ENCODE results near the gene SKOR1.

SKOR1 gene

DNA sequence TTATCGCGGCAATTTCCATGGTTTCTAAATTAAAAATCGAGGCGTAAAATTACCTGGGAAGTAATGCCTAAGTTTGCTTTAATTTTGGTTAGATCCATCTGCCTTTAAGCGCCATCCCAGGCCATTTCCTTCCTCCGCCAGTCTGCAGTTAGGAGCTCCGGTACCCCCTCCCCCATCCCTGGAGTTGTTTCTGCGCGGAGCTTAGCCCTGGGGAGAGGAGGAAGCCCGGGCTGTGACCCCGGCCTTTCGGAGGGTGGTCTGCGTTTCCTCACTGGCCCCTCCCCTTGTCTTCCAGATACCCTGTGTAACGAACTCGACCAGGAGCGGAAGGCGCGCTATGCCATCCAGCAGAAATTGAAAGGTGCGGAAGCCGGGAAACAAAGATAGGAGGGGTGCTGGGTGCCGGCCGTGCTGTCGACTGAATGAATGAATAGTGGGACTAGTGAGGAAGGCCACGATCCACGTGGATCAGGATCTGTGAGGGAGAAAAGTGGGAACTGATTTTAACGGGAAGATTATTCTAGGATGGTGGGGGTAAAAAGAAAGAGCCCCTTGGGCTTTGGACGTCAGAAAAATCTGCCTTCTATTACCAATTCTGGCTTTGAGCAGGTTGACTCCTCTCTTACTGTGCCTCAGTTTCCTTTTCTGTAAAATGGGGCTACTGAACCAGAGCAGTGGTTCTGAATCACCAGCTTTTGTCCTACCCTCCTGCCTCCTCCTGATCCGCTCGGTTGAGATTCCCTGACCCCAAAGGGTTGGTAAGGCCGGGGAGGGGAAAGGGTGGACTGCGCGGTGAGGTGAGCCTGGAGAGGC is 7.8 kb downstream of the SKOR1 start:
- DNase-seq: no peak

DNA sequence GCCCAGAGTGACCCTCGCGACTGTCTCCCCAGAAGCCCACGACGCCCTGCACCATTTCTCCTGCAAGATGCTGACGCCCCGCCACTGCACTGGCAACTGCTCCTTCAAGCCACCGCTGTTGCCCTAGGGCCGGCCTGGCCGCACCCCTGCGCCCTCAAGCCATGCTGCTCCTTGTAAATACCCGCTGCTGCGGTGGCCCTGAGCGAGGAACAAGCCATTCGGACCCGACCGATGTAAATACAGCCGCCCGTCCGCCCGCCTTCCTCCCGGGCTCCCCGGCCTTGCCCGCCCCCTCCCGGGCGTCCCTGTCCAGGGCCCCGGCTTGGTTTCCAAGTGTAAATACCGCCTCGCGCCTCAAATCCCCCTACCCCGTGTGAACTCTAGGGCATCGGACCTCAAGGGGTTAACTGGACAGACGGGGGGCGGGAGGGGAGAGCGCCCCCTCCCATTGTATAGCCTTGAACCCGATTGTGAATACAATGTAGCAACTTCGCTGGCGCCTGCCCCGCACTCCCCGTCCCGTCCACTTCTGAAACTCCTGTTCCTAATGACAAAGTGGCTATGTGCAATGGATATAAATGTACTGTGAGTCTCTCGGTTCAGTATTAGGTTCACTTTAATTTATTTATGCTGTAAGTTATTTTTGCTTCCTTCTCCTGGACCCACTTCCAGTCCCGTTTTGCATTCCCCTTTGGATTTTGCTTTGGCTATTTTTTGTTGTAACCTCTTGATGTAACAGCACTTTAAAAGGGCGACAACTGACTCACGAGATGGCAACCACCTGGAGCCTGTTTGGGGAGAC is 8.6 kb downstream of the SKOR1 start:
- no peak for DNase-seq

DNA sequence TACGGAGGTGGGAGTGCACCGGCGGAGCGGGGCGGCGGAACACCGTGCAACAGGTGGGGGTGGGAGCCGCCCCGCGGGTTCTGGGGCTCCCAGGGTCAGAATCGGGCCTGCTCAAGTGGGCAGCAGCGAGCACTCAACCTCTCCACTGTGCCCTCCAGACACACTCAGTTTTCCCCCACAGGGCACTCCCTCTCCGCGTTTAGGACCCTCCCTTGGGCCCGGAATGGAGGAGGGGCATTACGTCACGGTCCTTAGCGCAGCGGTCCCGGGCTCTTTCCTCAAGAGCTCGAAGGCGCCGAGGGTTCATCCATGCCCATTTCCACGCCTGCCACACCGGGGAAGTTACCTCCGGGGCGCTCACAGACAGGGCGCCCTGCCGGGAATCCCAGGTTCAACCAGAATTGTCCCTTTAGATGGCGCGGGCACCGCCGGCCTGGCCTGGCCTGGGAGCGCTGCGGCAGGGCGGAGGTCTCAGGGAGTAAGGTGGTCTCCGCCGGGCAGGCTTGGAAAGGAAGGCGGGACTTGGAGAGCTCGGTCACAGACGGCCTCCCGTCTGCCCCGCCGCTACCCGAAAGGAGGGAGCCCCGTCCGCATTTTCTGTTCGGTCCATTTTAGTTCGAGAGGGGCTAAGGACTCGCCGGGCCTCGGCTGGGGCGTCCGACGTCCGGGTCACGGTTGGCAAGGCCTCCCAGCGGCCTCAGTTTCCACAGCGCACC is 9.4 kb downstream of the SKOR1 start:
- no peak for DNase-seq

DNA sequence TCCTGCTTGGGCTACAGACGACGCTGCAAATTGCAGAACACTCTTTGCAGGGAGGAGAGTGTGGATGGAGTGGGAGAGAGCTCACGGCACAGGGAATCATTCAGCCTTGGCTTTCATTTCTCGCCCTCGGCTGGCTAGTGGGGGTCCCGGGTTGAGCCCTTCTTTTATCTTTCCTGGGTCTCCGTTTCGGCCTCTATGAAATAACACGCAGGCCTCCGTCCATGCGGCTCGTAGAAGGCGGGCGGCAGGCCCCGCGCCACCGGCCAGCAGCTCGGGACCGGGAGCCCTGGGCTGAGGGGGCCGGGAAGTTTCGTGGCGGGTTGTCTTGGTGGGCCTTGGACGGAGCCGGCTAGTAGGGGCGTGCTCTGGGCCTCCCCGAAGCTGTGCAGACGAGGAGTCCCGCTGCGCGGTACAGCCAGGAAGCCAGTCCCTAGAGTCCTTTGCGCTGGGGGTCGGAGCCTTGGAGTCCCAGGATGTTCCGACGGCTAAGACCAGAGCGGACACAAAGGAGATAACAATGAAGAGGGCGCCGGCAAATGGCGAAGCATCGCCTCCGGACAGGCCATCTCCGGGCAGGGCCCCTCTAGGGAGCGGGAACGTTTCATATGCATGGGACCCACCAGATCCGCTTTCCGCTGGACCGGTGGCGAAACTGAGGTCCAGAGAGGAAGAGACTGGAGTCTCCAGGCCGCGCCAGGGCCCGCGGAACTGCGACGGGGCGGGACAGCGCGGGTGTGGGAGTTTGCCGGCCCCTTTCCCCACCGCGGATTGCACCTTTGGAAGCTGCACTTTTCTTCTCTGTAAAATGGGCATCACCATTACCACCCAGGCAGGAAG is 10.2 kb downstream of the SKOR1 start:
- DNase-seq: no peak

DNA sequence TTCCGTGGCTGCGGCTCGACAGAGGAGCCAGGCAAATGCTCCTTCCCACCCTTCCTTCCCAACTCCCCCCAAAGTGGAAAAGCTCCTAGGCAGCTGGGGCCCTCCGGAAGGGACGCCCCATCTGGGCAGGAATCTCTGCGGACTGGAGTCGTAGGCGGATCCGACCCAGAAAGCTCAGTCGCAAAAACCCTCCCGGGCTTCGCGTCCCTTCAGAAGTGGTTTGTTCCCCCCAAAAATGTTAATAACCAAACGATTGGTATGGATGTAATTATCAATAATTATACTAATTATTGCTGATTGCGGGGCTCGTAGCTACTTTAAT is 10.8 kb downstream of the SKOR1 start:
- no peak for DNase-seq

DNA sequence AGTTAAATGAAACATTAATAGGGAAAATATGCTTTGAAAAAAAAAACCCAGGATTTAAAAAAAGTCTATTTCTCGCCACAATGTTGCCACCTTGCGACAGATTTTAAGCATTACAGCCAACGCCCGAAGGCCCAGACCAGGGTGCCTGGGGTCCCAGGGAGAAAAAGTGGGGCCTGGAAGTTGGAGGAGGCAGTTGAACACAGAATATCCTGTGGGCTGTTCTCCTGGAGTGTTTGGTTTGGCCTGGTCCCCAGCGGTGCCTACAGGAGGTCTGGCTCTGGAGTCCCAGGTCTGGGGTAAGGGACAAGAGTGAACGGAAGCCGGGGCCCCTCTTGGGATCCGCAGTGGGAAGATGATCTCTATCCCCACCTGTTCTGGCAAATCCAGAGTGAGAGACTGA is 11.2 kb downstream of the SKOR1 start:
- DNase-seq: peak; percentile 33

- no peak for DNase-seq
These were observed 11.6 kb downstream of the SKOR1 start for GRCh38 chr15:67836955-67837354.

- peak; percentile 66 for DNase-seq
These were observed 13.6 kb downstream of the SKOR1 start for GRCh38 chr15:67838789-67839332.

GRCh38 chr15:67839499-67839928 is 14.2 kb downstream of the SKOR1 start:
- DNase-seq: peak; percentile 39

DNA sequence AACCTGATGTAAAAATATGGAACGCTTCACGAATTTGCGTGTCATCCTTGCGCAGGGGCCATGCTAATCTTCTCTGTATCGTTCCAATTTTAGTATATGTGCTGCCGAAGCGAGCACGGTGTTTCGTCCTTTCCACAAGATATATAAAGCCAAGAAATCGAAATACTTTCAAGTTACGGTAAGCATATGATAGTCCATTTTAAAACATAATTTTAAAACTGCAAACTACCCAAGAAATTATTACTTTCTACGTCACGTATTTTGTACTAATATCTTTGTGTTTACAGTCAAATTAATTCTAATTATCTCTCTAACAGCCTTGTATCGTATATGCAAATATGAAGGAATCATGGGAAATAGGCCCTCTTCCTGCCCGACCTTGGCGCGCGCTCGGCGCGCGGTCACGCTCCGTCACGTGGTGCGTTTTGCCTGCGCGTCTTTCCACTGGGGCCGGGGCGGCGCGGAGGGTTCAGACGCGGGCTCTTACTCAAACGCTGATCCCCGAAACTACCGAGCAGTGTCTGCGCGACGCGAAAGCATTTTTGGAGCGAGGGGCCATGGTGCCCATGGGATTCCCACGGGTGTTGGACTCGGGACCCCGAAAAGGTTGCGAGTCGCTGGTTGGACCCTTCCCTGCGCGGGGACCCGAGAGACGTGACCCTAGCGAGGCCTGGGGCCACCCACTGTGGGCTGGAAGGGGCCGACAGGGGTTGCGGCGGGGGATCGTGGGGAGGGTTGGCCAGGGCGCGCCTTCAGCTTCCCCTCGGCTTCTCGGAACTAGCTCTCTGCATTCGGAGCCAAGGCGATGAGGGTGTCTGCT is 14.8 kb downstream of the SKOR1 start, which contains the start of gene RNU6-1:
TSS of gene RNU6-1 (minus strand) at position 117 of the 820 bp plus-strand sequence.
- DNase-seq: peak; percentile 91

DNA sequence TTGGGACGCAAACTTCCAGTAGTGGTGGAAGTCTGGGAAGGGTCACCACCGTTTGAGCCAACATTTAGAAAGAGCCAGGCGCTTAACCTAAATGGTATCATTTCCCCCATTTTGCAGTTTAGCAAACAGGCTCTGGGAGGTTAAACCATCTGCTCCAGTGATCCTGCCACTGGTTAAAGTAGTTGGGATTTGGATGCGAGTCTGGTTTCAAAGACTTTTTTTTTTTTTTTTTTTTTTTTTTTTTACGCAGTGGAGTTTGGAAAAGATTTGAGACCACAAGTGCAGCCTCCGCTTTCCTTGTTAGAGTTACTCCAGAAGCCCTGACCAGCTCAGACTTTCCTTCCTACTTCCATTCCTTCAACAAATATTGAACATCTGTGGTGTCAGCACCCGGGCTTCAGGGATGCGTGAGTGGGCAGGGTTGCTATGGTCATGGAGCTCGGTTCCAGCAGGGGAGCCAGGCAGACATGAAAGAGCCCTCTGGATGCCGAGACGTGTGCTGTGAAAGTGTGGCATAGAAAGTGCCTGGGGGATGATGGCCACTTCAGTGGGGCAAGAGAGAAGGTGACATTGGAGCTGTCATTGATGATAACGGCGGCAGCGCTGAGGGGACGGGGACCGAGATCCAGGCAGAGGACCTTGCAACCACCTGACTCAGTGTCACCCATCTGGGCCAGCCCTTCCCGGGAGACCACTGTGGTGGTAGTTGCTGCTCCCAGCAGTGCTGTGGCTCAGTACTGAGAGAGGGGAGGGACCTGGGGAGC is 15.6 kb downstream of the SKOR1 start:
- no peak for DNase-seq

DNA sequence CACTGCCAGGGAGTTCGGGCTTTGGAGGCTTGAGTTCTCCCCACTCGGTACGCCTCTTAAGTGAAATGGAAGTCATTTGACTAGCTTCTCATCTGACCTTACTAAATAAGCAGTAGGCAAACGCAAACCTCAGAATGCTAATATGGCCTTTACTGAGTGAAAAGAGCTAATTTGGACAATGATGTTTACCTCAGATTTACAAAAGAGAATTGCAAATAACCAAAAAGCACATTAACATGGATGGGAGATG is 16.1 kb downstream of the SKOR1 start:
- no peak for DNase-seq

- DNase-seq: no peak
These were observed 17.8 kb downstream of the SKOR1 start for GRCh38 chr15:67843092-67843501.

GRCh38 chr15:67843571-67844387 is 18.5 kb downstream of the SKOR1 start:
- DNase-seq: no peak

- no peak for DNase-seq
These were observed 20.7 kb downstream of the SKOR1 start for GRCh38 chr15:67845974-67846373.

DNA sequence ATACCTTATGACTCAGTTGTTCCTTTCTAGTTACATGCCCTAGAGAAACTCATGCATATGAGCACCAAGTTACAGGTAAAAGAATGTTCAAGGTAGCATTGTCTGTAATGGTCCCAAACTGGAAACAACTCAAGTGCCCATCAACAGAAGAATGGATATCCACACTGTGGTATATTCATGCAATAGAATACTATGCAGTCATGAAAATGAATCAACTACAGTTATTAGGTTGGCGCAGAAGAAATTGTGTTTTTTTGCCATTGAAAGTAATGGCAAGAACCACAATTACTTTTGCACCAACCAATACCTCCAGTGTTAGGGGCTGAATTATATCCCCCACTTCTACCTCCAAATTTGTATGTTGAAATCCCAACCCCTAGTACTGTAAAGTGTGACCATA is 24.2 kb downstream of the SKOR1 start:
- DNase-seq: no peak

GRCh38 chr15:67850336-67850735 is 25.0 kb downstream of the SKOR1 start:
- DNase-seq: no peak

- no peak for DNase-seq
These were observed 25.8 kb downstream of the SKOR1 start for GRCh38 chr15:67850994-67851571.

DNA sequence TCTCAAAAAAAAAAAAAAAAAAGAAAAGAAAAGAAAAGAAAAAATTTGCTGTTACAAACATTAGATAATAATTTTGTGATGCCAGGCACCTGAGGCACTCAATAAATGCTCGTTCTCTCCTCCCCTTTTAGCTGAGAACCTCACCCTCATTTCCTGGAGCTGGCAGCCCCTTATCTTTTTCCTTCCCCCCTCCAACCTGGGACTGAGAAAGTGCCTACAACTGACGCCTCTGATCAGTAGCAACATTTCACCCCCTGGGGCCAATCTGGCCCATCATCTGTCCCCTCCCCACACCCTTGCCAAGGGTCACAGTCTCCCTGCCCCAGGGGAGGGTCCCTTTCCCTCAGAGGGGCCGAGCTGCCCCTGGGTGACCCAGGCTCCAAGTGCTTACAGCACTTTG is 27.1 kb downstream of the SKOR1 start:
- DNase-seq: no peak

DNA sequence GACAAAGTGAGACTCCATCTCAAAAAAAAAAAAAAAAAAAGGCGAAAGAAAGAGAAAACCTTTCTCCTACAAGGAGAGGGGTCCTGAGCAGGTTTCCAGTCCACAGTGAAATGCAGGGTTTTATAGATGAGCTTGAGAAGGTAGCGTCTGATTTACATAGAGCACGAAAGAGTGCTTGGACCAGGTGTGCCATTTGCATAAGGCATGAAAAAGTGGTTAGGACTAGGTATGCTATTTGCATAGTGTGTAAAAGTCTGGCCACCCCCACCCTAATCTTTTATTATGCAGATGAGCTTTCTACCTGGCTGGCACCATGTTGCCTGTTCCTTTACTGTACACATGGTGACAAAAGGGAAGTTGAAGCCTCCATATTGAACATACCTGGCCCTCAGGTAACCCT is 28.1 kb downstream of the SKOR1 start:
- DNase-seq: no peak

Measured in midbrain (tissue), 1 donor.